Testis (tissue), 2 donors: Measurements from ENCODE around the gene WNK1.

Experiments
- POLR2A ChIP-seq: fragments of 450-650 bp; IDR thresholded peaks from one replicate; pipeline ENCODE4 v1.6.1; 2017; ENCODE audit warnings: antibody characterized with exemption, mild to moderate bottlenecking, moderate library complexity
- TF ChIP-seq, protein P1 (sequence below), 3 experiments: fragments of 450-650 bp in 2 of 3; fragments of 200-600 bp in 1 of 3; sonication (generic) in 1 of 3; IDR thresholded peaks; one replicate each; pipeline ENCODE4 v1.5.1; 2016 to 2019; ENCODE audit warnings: antibody characterized with exemption in 3 of 3, mild to moderate bottlenecking in 2 of 3, moderate library complexity in 1 of 3

DNA sequence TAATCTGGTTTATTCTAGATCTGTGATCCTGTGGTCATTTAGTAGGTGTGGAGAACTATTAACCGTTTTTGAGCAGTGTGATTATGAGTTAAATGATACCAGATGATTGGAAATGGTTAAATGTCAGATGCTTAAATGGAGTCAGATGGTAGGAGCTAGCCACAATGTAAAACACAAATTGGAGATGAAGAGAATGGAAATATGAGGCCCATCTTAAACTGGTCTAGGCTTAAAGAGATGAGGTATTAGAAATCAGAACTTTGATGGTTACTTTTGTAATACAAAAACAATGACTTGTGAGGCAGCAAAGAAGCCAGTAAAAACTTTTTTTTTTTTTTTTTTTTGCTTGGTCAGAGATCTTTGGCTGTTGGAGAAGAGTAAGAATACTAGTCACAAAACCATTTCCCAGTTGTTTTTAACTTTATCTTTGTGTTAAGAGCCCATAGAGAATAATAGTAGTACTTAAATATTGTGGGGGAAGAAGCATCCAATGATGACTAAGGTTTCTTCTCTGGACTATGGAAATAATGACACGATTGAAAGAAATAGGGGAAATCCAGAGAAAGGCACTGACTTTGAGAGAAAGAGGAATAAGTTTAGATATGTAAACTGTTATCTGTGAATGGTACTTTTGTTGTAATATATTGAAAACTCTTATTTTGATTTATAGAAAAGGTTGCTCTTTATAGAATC is 95.9 kb downstream of the WNK1 start:
- TF ChIP-seq, protein P1, sequence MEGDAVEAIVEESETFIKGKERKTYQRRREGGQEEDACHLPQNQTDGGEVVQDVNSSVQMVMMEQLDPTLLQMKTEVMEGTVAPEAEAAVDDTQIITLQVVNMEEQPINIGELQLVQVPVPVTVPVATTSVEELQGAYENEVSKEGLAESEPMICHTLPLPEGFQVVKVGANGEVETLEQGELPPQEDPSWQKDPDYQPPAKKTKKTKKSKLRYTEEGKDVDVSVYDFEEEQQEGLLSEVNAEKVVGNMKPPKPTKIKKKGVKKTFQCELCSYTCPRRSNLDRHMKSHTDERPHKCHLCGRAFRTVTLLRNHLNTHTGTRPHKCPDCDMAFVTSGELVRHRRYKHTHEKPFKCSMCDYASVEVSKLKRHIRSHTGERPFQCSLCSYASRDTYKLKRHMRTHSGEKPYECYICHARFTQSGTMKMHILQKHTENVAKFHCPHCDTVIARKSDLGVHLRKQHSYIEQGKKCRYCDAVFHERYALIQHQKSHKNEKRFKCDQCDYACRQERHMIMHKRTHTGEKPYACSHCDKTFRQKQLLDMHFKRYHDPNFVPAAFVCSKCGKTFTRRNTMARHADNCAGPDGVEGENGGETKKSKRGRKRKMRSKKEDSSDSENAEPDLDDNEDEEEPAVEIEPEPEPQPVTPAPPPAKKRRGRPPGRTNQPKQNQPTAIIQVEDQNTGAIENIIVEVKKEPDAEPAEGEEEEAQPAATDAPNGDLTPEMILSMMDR (IDR thresholded peaks at IDR 0.05) = no peak
- no peak for TF ChIP-seq POLR2A
